Stimulated activated CD8-positive, alpha-beta memory T cell treated with anti-CD3 and anti-CD28 coated beads, Interleukin-7, amount 100 ng/mL, for 1 hour (primary cell): ENCODE data around the gene PPP1R18.
A peak's percentile ranks its signal among the peaks of the same experiment; 100 is the strongest.

Source experiments
- DNase-seq, 2 donors: peaks; one replicate each; pipeline ENCODE4 v3.0.0-alpha.2; 2020; ENCODE audit warnings: low read depth in 2 of 2

PPP1R18 gene

DNA sequence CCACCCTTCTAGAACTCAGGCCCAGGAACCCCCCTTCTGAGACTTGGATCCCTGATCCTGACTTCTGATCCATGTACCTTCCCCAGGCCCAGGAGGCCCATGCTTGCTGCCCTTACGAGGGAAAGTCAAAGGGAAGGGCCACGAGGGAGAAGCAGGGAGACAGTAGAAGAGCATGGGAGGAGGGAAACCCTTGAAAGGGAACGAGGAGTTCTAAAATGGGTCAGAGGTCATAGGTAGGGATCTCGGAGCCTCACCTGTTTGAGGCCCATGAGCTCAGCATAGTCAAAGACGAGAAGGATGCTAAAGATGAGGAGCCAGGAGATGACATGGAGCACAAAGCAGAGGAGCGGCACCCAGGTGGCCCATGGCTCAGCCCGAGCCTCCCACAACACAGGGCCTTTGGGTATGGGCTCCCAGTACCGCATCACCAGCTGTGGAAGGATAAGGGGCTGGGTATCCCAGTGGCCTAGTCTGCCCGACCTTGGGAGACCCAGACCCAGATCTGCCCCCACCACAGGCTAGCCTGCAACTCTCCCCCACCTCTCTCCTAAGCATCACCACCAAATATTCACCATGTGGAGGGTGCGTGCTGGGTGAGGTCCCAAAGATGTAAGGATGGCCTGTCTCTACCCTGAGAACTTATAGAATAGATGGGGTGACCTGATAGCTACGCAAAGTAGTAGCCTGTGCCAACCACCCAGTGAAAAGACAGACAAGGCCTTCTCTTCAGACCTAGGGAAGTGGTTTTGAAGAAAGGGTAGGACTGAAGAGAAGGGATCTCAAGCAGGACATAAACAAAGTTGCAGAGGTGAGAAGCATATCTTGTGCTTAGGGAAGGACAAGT is 2.8 kb upstream of the PPP1R18 start:
- no peak for DNase-seq

DNA sequence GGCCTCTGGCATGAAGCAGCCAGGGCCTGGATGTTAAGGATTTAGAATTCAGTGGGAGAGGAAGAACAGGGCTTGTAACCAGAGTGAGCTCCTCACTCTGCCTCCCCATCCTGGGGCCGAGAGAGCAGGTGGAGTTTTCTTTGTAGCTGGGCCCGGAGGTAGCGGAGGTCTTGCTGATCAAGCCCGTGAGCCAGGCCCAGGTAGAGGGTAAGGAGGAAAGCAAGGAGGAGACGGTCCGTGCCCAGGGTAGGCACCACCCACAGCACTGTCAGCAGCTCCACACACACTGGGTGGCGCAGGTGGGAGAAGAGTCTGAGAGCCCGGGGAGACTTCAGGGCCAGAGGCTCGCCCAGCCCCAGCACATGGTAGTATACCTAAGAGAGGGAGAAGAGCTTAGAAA is 2.1 kb upstream of the PPP1R18 start:
- no peak for DNase-seq

DNA sequence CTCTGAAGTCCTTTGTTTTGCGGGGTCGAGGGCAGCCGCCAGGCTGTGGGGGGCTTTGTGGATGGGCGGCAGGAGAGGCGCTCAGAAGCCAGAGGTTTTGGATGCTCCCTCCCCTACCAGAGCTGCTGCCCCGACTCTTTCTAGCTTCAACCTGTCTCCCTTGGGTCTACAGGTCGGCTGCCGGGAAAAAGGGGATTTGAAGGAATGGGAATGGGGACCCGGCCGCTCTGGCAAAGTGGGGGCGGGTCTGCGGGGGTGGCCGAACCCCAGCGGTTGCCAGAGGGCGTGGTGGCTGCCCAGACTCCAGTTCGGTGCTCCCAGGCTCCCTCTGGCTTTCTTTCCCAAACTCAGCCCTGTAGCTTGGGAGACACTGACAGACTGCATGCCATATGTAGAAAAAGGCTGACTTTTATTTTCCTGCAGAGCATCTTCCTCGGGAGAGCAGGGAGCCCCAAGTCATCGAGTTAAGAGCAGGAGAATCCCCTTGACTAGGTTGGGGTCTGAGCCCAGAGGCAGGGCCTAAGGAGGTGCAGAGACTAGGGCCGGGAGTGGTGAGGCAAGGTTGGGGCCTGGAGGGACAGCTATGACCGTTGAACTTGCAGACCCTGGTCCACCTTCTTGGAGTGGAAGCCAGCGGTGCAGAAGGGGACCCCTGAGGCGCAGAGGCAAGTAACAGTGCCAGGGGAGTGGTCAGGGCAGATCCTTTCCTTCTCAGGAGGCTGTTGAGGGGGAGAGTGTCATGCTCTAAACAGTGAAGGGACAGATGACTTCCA is 1.4 kb upstream of the PPP1R18 start:
- DNase-seq: no peak

DNA sequence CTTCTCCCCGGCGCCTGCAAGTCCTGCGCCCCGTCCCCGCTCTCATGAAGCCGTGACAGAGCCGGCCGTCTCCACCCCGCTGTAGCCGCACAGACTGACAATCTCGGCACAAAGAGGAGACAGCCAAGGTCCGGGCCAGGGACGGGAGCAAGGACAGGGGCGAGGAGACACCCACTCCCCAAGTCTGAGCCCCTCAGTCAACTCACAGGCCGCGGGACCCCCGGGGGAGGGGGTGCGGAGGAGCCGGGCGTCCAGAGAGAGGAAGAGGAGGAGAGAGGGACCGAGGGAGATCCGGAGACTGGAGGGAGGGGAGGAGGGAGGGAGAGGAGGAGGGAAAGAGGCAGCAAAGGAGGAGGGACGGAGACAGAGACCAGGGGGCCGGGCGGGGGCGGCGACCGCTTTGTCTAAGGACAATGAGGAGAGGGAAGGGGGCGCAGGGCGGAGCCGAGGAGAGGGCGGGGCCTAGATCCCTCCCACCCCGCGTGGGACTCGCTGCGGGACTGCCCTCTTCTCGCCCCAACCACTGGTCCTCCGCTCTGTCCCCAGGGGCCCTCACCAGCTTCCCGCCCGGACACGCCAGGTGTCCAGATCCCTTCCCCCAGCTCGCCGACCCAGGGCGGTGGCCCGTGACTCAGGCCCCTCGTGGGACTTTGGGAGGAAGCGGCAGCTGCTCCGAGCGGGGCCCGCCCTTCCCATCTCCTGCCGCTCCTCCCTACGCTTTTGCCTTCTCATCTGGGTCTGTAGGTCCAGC is 638 bp upstream of the PPP1R18 start:
- peak in 1 of 2 donors; percentile 60 for DNase-seq

DNA sequence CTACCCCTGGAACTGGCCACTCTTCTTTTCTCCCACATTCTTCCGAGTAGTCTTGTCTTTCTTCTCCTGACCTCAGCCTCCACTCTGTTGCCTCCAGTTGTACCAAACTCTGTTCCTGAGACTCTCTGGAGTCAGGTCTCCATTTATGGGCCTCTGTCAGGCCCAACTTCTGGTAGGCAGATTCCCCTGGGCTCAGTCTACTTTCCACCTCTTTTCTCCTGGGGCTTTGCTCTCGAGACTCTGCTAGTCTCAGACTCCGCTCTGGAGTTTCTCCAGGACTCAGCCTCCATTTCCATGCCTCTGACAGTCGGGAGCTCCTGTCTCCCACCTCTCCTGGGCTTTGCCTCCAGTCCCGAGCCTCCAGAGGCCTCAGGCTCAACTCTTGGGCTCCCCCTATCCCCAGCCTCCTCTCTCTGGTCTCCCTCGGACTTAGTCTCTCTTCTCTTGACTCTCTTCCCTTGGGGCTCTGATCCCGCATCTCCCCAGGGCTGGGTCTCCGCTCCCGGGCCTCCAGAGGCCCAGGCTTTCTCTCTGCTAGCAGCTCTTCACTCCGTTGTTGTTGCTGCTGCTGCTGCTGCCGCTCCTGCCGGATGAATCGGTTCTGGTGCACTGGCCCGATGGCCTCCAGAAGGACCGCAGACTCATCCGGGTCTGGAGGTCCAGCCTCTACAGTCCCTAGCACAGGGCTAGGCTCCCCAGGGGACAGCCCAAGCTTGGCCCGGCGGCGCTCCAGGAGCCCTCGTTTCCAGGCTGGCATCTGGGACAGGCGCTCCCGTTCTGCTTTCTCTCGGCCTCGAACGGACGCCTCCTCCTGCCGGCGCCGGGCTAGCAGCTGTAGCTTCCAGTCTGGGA is 1.1 kb downstream of the PPP1R18 start:
- DNase-seq: no peak

DNA sequence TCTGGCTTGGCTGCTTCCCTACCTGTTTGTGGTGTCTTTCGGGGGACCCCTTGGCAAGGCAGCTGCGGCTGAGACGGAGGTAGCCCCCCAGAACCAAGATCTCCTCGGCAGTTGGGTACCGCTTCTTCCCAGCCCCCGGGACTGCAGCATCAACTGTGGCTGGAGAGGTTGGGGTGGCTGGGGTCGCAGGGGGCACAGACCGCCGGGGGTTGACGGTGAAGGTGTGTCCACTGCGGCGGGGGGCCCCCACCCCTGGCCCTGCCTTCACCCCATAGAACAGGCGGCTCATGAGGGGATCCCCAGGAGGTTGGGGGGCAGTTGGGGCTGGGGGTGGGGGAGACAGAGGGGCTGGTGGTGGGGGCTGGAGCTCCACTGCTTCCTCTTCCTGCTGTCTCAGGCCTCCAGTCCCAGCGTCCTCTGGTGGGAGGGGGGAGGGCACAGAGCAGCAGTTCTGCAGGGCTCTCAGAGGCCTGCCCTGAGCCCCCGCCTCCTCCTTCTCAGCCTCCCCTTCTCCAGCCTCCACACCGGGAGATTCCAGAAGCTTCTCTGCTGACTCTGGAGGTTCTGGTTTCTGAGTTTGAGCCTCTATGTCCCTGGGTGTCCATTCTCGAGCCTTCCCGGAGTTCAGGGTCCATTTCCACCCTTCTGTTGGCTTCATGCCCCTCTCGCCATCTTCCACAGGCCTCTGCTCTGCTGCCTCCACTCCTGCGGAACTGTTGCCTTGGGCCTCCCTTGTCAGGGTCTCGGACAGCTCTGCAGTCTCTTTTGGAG is 1.9 kb downstream of the PPP1R18 start:
- DNase-seq: no peak

DNA sequence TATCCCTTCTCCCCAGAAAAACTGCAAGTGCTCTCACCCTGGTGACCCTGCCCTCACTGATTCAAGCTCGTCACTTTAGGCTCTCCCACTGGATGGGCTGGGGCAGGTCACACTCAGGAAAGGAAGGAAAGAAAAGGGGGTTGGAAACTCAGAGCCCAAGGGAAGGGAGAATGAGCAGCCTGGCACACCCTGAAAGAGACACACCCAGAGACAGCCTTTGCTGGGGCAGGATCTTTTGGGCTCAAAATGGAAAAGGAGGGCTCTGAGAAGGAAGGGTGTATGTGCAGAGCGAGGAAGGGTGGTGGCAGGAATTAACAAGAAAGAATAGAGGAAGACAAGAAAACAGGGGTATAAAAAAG is 2.5 kb downstream of the PPP1R18 start:
- DNase-seq: no peak

DNA sequence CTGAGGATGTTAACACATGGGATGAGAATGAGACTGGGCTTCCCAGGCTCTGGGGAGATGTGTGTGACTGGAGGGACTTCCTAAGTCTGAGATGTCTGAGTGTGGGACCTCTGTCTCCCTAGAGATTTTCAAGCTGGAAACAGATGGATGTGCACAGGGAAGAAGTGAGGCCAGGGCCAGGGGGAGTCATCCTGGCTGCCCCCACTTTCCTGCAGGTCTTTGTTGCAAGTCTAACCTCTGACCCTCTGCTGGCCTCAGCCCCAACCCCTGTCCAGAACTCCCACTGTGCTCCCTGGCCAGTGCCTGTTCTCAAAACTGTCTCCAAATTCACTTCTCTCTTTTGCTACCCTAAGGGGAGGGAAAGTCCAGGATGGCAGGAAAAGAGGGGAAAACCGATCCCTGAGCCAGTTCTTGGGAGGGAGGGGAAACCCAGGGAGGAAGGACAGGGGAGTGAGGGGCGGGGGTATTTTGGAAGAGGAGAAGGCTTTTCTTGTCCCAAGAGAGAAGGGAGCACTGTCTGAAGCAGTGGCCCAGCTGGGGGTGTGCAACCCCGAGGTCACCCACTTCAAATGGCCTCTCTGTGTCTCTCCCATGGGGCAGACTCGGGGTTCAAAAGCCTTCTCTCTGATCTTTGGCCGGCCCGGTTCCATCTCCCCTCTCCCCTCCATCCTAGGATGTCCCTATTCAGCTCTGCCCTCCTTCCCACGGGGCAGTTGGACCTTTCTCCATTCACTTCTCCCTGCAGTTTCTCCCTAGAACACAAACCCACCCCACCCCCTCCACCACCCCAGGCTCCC is 3.1 kb downstream of the PPP1R18 start:
- DNase-seq: no peak

DNA sequence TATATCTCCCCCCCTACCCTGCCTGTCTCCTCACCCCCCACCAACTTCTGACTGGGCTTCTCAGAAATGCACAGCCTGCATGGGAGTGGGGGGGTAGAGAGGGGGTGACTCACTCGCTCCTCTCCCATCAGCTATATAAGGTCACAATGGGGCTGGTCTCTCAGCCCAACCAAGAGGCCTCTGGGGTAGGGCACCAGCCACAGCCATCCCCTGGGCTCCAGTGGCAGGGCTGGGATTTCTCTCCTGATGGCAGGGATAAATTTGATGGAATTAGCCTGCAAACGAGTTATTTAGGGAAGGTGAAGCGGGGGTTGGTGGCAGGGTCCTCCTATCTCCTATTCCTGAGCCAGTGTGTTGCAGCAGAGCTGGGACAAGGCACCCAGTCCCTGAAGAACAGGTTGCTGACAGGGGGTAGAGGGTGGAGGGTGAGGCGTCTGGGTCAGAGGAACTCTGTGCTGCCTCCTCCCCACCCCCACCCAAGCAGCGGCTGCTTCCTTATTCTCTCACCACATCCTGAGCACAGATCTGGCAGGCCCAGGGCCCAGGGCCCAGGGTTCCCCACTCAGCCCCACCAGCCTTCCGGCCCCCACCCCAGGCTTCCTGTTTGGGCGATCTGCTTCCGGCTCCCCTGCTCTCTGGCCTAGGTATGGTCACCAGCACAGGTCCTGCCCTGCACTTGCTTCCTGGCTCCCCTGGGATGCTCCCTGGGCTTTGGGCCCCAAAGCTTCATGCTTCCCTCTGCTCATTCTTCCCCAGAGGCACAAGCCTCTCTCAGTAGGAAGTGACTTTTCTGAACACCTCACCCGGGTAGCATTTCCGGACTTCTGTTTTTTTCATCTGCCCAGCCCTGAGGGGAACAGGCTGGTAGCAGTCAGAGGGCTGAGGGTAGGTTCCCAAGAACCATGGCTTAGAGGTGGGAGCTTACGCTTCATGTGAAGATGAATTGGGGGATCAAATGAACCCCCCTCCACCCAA is 4.0 kb downstream of the PPP1R18 start:
- DNase-seq: peak; percentile 66 to 70

DNA sequence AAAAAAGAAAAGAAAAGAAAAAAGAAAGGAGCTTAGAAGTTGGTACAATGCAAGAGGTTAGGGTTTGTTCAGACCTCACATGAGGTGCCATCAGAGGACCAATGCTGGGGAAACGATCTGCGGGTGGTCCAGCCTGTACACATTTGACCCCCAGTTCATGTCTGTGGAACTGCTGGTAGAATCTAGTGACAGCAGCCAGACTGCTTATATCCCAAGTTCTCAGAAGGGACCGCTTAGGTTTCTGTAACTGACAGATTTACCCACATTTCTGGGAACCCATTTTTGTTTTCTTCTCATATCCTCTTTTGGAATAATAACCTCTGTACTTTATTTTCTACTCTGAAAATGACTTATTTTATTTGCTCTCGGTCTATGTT is 4.7 kb downstream of the PPP1R18 start:
- no peak for DNase-seq

DNA sequence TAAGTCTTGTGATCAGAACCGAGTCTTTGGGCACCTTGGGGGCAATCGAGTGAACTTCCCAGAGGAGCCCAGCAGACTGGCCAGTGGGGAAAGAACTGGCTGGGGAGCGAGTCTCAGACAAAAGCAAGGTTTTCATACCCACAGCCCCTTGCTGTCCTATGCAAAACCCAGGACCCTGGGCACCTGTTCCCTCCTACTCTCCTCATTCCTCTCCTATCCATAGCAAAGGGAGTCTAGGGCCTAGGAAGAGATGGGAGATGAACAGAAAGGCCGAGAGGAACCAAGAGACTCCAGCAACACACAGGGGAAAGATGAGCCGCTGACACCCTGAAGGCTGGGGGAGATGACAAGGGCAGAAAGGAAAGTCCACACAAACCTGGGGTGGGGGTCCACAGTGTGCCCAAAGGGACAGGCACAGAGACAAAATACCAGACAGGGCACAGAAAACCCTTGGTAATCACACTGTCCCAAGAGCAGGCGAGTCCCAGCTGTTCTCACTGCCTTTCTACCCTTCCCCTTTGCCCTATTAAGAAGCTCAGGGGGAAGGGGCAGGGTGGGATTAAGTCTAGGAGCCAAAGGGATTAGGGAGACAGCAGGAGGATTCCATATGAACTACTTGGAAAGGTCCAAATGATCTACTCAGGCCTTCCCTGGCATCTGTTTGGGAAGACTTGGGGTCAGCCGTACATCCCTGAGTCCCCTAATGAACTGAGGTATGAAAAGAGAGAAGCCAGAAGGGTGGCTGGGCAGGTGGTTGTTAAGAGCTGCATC is 6.5 kb downstream of the PPP1R18 start:
- DNase-seq: no peak

DNA sequence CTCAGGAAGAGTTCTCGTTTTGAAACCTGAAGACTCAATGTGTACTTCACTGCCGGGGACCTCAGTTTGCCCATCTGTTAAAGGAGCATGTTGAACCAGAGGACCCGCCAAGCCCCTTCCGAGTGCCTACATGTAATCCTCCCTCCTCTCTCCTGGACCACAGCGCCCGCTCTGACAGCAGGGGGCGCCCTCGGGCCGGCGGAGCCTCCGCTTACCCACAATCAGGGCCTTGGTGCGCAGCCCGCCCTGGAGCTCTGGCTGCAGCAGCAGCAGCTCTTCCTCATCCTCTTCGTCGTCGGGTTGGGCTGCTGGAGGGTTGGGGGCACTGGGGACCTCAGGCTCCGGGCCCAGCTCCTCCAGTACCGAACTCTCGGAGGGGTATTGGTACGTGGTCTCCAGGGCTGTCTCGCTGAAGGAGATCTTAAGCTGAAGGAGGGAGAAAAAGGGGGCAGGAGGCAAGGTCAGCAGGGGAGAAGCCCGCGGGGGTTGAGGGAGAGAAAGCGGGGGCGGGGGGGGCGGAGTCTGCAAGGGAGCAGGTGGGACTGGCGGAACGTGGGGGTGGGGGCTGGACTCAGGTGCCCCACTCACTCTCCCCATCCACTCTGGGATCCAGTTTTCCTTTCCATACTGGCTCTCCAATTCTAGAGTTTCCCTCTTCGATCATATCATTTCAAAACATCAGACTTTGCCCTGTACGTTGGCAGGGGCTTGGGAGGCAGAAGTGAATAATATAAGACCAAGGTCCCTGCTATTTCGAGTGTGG is 7.3 kb downstream of the PPP1R18 start:
- DNase-seq: peak; percentile 85 to 88

DNA sequence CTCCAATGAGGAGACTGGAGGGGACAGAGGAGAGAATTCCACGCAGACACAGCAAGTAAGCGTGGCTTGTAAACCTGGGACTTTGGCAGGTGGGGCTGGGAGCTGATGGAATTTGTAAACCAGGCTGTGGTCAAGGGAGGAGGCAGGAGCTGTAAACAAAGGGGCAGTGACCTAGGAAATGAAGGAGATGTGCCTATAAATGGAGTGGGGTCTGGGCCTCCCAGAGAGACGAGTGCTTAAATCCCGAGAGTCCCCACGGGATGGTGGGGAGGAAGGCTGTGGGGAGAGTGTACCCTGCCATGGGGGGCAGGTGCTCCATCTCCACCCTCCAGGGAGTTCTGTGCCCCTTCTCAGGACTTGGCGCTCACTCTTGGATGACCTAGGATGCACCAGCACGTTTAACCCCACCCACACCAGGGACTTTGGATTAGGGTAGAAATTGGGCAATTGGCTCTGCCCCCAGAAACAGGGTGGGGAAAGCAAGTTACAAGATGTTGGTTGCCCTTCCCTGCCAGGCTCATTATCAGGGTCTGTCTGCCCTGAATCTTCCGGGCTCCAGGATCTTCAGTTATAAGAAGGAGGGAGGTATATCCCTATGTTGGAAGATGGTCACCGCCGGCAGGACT is 9.7 kb downstream of the PPP1R18 start:
- no peak for DNase-seq

DNA sequence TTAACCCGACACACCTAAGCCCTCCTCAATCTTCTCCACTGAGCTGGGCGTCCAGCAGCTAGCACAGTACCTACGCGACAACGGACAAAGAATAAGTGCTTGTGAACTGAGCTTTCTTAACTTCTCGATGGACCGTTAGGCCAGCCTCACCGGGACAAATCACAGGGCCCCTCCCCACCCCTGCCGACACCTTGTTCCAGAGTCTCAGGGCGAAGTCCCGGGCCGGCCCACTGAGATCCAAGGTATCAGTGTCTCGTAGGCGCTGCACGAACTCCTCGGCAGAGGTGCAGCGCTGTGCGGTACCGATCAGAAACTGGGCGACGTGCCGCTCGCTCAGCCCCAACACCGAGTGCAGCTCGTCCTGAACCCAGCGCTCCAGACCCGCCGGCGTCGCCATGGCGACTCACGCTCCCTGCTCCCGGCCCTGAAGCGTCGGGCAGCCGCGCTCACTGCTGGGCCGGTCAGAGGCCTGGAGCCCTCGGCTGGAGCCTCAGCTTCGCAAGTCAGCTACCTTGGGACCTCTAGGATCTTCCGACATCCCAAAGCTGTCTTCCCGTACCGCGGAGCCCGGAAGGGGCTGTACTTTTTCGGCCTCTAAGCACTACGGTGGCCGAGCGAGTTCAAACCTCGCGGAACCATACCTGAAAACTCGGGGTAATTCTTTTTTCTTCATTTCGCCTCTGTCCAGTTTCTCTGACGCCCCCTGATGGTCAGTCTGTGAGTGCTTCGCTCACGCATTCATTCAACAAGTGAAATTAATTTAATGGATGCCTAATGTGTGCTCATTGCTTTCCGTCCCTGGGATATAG is 13.8 kb downstream of the PPP1R18 start, which contains the start of gene DHX16:
TSS of gene DHX16 (minus strand) at position 562 of the 809 bp plus-strand sequence. CDS start at position 397, 165 bp downstream.
- DNase-seq: peak; percentile 79 to 84

DNA sequence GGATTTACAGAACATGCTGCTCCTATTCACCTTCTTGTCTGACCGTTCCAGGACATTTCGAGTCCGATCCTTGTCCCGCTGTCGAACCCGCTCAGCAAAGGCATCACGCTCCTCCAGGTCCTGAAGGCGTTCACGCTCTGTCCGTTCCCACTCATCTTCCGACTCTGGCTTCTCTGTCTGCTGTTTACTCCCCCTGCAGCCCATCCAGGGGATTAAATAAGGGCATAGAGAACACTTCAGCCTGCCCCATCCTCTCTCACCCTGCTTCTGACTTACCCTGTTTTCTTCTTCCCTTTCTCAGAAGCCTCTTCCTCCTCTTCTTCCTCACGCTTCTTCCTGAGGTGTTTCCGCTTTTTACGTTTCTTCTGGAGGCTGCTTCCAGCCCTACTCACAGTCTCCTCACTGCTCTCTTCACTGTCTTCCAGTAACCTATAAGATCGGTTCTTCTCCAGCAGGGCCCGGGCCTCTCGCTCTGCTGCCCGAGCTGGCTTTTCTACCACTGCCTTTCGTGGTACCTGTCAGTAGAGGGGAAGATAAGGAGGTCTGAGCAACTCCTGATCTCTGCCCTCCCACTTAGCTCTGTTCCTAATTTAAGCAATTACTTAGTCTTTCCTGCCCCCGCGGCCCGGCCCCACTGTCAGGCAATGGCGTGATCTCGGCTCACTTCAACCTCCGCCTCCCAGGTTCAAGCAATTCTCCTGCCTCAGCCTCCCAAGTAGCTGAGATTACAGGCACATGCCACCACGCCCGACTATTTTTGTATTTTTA is 15.5 kb downstream of the PPP1R18 start:
- DNase-seq: no peak
